WTC11 (cell line): ENCODE results near the gene CD79A. TPM values are rescaled to one million over a fixed set of nuclear protein-coding genes. Genes with fewer than 3 reads are reported as not detected.
"Not testable (repeated sequence)": the region's sequence is repeated elsewhere in the genome, so short reads cannot be mapped to it uniquely, and the experiment has no call there.

Experiments used
- ATAC-seq: fragments of 200-7000 bp; cut with Tn5 transposase; 2 replicates; pipeline ENCODE4 v1.10.0; 2021; ENCODE audit warnings: mild to moderate bottlenecking, moderate library complexity
- CTCF ChIA-PET: fragments of 300-600 bp; sonication (Branson Sonifier 250); formaldehyde crosslinking; loops from one replicate; lab custom pipeline; 2021; ENCODE audit warnings: antibody characterized with exemption; lab: Charles Lee
- POLR2A ChIA-PET: fragments of 350-600 bp; sonication (Branson Sonifier 250); formaldehyde crosslinking; loops from one replicate; lab custom pipeline; 2021; ENCODE audit warnings: antibody characterized with exemption; lab: Charles Lee
- DNase-seq: peaks from one replicate; pipeline ENCODE4 v3.0.0; 2021; ENCODE audit warnings: low spot score
- H3K27ac Mint-ChIP-seq: 2 replicates; pipeline ENCODE4 v1.8.0; 2021; ENCODE audit warnings: mixed read lengths
- H3K27me3 Mint-ChIP-seq: 2 replicates; pipeline ENCODE4 v1.8.0; 2021; ENCODE audit warnings: low read depth, mild to moderate bottlenecking, moderate library complexity, mixed read lengths
- H3K36me3 Mint-ChIP-seq: 2 replicates; pipeline ENCODE4 v1.8.0; 2021; ENCODE audit warnings: mixed read lengths
- H3K4me1 Mint-ChIP-seq: 2 replicates; pipeline ENCODE4 v1.8.0; 2022; ENCODE audit warnings: mixed read lengths
- H3K4me3 Mint-ChIP-seq: 2 replicates; pipeline ENCODE4 v1.8.0; 2021; ENCODE audit warnings: mild to moderate bottlenecking, moderate library complexity, mixed read lengths
- H3K9me3 Mint-ChIP-seq: 2 replicates; pipeline ENCODE4 v1.8.0; 2021; ENCODE audit warnings: mixed read lengths
- AFF4 ChIP-seq: sonication (generic); formaldehyde crosslinking; IDR thresholded peaks from 2 replicates; pipeline ENCODE4 v1.8.1; 2023; ENCODE audit warnings: mild to moderate bottlenecking, missing genetic modification reagents, borderline replicate concordance
- CTCF ChIP-seq: fragments of 200-600 bp; IDR thresholded peaks from 2 replicates; pipeline ENCODE4 v1.8.0; 2022; ENCODE audit warnings: antibody characterized with exemption
- ESRRA ChIP-seq: sonication (generic); formaldehyde crosslinking; IDR thresholded peaks from 2 replicates; pipeline ENCODE4 v1.8.1; 2022; ENCODE audit warnings: mild to moderate bottlenecking, missing genetic modification reagents, borderline replicate concordance
- ETV6 ChIP-seq: sonication (generic); formaldehyde crosslinking; IDR thresholded peaks from 2 replicates; pipeline ENCODE4 v1.8.1; 2022; ENCODE audit warnings: mild to moderate bottlenecking, missing genetic modification reagents
- FOXK1 ChIP-seq: sonication (generic); formaldehyde crosslinking; IDR thresholded peaks from 2 replicates; pipeline ENCODE4 v1.8.0; 2022; ENCODE audit warnings: mild to moderate bottlenecking, moderate library complexity, missing genetic modification reagents
- FOXP1 ChIP-seq: sonication (generic); formaldehyde crosslinking; IDR thresholded peaks from 2 replicates; pipeline ENCODE4 v1.8.0; 2022; ENCODE audit warnings: missing genetic modification reagents, mild to moderate bottlenecking, moderate library complexity, borderline replicate concordance
- NFE2L1 ChIP-seq: sonication (generic); formaldehyde crosslinking; IDR thresholded peaks from 2 replicates; pipeline ENCODE4 v1.8.1; 2023; ENCODE audit warnings: missing genetic modification reagents
- NR2C2 ChIP-seq: sonication (generic); formaldehyde crosslinking; IDR thresholded peaks from 2 replicates; pipeline ENCODE4 v1.8.0; 2022; ENCODE audit warnings: mild to moderate bottlenecking, missing genetic modification reagents
- PRRX2 ChIP-seq: fragments of 250-450 bp; sonication (Bioruptor Pico); IDR thresholded peaks from 2 replicates; pipeline ENCODE4 v1.8.0; 2021; ENCODE audit warnings: mild to moderate bottlenecking
- TCF7 ChIP-seq: sonication (generic); formaldehyde crosslinking; IDR thresholded peaks from 2 replicates; pipeline ENCODE4 v1.8.0; 2022; ENCODE audit warnings: mild to moderate bottlenecking, low read depth, missing genetic modification reagents, moderate library complexity
- ZMAT4 ChIP-seq: fragments of 250-450 bp; sonication (Bioruptor Pico); IDR thresholded peaks from 2 replicates; pipeline ENCODE4 v1.9.0; 2021; ENCODE audit warnings: mild to moderate bottlenecking
- ZNF121 ChIP-seq: sonication (generic); formaldehyde crosslinking; IDR thresholded peaks from 2 replicates; pipeline ENCODE4 v1.8.0; 2023; ENCODE audit warnings: missing genetic modification reagents
- ZNF219 ChIP-seq: sonication (generic); formaldehyde crosslinking; IDR thresholded peaks from 2 replicates; pipeline ENCODE4 v1.8.0; 2023; ENCODE audit warnings: missing genetic modification reagents, mild to moderate bottlenecking, borderline replicate concordance
- ZNF317 ChIP-seq: sonication (generic); formaldehyde crosslinking; IDR thresholded peaks from 2 replicates; pipeline ENCODE4 v1.8.1; 2023; ENCODE audit warnings: low read depth, mild to moderate bottlenecking, moderate library complexity, missing genetic modification reagents, borderline replicate concordance
- ZNF416 ChIP-seq: fragments of 250-450 bp; sonication (Bioruptor Pico); IDR thresholded peaks from 2 replicates; pipeline ENCODE4 v1.9.0; 2021; ENCODE audit warnings: mild to moderate bottlenecking, inconsistent platforms
- total RNA-seq: library from RNA; stranded (reverse); gene quantifications from 3 replicates; pipeline ENCODE4 v1.2.3, GENCODE V29; 2021
- TF ChIP-seq, protein P1 (sequence below): sonication (generic); formaldehyde crosslinking; IDR thresholded peaks from 2 replicates; pipeline ENCODE4 v1.8.0; 2022; ENCODE audit warnings: missing genetic modification reagents

Gene CD79A
- total RNA-seq, 1 experiment from 2014 or later: 0.42 TPM

DNA sequence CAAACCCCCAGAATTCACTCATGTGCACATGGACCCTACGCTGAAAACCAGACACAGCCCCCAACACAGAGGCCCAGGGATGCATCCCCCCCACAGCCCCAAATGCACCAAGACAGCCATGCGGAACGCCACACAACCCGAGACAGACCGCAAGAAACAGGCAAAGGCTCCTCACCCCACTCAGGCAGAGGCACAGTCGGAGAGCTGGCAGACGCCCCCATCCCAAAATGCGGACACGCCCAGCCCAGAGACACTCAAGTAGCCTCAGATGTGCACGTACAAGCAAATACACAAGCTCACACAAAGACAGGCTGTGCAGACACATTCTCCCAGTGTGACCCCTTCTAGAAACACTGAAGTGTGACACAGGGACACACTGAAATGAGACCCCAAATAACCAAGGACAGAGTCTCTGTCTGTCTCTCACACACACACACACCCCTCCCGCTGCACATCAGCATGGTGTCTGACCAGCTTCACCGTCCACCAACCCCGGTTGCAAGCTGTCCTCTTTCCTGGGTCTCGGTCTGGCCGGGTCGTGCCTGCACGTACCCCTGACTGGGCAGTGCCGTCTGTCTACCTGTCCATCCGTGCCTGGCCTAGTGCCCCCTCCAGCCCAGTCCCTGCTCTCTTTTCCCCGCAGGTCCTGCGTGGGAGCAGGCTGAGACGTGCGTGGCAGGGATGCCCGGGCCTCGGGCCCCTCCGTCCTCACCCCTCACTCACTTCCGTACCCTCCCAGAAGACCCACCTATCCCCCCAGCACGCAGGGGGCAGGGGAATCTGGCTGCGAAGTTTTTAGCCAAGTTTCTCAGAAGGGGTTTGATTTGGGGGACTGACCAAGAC lies 35.0 kb downstream of the CD79A start (continued):
- TF ChIP-seq TCF7 (CRISPR knock-in tag) (no peak), AFF4 (CRISPR knock-in tag) (no peak), ZMAT4 (CRISPR knock-in tag) (no peak), ZNF317 (no peak), PRRX2 (CRISPR knock-in tag) (no peak), ETV6 (CRISPR knock-in tag) (no peak), ESRRA (CRISPR knock-in tag) (no peak), ZNF416 (no peak), NR2C2 (CRISPR knock-in tag) (no peak), ZNF219 (CRISPR knock-in tag) (no peak), FOXP1 (CRISPR knock-in tag) (no peak)

DNA sequence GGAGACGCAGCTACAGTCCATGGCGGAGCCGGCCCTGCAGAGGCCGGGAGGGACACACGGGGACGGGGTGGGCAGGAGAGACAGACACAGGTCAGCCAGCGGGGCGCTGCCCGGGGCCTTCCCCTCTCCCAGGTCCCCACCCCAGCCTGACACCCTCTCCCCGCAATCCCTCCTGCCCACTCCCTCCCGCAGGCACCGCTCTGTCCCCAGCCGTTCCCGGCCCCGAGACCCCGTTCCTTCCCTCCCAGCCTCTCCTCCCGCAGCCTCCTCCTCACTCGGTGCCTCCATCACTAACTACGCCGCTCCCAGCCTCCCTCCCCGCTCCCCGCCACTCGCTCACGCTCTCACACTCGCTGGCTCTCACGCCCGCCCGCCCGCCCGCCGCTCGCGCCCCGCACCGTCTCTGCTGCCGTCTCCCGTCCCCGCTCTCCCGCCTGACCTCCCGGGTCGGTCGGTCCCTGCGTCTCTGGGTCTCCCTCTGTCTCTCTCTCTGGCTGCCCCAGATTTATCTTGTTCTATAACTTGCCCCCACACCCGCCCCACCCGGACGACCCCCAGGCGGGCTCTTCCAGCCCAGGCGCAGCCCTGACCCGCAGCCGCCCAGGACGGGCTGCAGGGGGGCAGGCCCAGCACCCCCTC lies 35.9 kb downstream of the CD79A start:
- CTCF ChIA-PET: interaction anchor here (0.8 to 1.9 kb wide), 4 partner anchors 18 to 40 kb away, joined by 3 to 5 read pairs (median 4); no protein-coding TSS in a partner anchor
- H3K27me3 Mint-ChIP-seq: peaks cover 7% of the 10 kb centered on the region

GRCh38 chr19:41913538-41914423 lies 36.7 kb downstream of the CD79A start:
- Mint-ChIP-seq H3K4me3 (peak overlapping the region; percentile 68), H3K27me3 (peaks cover 7% of the 10 kb centered on the region), H3K4me1 (peaks cover 9% of the 10 kb centered on the region), H3K36me3 (no peaks in the 10 kb centered on the region), H3K27ac (no peak overlapping the region), H3K9me3 (no peaks in the 10 kb centered on the region)
- ChIA-PET CTCF (no interaction called here), POLR2A (no interaction called here)
- ATAC-seq (peak; percentile 27), DNase-seq (no peak)
- TF ChIP-seq NFE2L1: no peak
- TF ChIP-seq, protein P1, sequence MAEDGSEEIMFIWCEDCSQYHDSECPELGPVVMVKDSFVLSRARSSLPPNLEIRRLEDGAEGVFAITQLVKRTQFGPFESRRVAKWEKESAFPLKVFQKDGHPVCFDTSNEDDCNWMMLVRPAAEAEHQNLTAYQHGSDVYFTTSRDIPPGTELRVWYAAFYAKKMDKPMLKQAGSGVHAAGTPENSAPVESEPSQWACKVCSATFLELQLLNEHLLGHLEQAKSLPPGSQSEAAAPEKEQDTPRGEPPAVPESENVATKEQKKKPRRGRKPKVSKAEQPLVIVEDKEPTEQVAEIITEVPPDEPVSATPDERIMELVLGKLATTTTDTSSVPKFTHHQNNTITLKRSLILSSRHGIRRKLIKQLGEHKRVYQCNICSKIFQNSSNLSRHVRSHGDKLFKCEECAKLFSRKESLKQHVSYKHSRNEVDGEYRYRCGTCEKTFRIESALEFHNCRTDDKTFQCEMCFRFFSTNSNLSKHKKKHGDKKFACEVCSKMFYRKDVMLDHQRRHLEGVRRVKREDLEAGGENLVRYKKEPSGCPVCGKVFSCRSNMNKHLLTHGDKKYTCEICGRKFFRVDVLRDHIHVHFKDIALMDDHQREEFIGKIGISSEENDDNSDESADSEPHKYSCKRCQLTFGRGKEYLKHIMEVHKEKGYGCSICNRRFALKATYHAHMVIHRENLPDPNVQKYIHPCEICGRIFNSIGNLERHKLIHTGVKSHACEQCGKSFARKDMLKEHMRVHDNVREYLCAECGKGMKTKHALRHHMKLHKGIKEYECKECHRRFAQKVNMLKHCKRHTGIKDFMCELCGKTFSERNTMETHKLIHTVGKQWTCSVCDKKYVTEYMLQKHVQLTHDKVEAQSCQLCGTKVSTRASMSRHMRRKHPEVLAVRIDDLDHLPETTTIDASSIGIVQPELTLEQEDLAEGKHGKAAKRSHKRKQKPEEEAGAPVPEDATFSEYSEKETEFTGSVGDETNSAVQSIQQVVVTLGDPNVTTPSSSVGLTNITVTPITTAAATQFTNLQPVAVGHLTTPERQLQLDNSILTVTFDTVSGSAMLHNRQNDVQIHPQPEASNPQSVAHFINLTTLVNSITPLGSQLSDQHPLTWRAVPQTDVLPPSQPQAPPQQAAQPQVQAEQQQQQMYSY (CRISPR knock-in tag): no peak
- TF ChIP-seq FOXK1: no peak
- no peak for TF ChIP-seq CTCF

More for the DNA sequence above, 35.9 kb downstream of the CD79A start:
- TF ChIP-seq ZNF219 (CRISPR knock-in tag): no peak
- peak; percentile 76 for TF ChIP-seq ZNF121 (CRISPR knock-in tag)
- ATAC-seq (peak; percentile 24), DNase-seq (peak; percentile 48)
- POLR2A ChIA-PET: no interaction called here
- H3K4me3 Mint-ChIP-seq: peak overlapping the region; percentile 68
- H3K4me1 Mint-ChIP-seq: peaks cover 9% of the 10 kb centered on the region
- H3K27ac Mint-ChIP-seq: no peak overlapping the region
- H3K36me3 Mint-ChIP-seq: no peaks in the 10 kb centered on the region
- no peaks in the 10 kb centered on the region for H3K9me3 Mint-ChIP-seq

DNA sequence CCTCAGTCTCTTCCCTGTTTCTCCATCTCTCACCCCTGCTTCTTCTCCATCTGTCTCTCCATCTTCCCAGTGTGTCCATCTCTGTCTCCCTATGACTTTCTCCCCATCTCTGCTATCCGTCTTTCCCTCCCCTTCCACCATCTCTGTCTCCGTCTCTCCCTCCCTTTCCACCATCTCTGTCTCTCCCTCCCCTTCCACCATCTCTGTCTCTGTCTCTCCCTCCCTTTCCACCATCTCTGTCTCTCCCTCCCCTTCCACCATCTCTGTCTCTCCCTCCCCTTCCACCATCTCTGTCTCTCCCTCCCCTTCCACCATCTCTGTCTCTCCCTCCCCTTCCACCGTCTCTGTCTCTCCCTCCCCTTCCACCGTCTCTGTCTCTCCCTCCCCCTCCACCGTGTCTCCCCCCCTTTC lies 37.4 kb downstream of the CD79A start:
- H3K27ac Mint-ChIP-seq, POLR2A ChIA-PET, H3K4me1 Mint-ChIP-seq, ATAC-seq, CTCF ChIA-PET, H3K9me3 Mint-ChIP-seq, DNase-seq, H3K36me3 Mint-ChIP-seq, H3K27me3 Mint-ChIP-seq: not testable (repeated sequence)
- H3K4me3 Mint-ChIP-seq: peak overlapping the region; percentile 41
